Brain microvascular endothelial cell (primary cell): ENCODE measurements around the gene SNX6.
"Not testable (repeated sequence)": the region's sequence is repeated elsewhere in the genome, so short reads cannot be mapped to it uniquely, and the experiment has no call there.

Experiments
- DNase-seq: peaks from one replicate; pipeline ENCODE4 v3.0.0-alpha.2; 2020
- H3K27ac ChIP-seq: fragments of 250-450 bp; sonication (Bioruptor Pico); 2 replicates; pipeline ENCODE4 v1.5.1; 2020; ENCODE audit warnings: mild to moderate bottlenecking, moderate library complexity
- H3K27me3 ChIP-seq: fragments of 250-450 bp; sonication (Bioruptor Pico); replicated peaks from 2 replicates; pipeline ENCODE4 v1.5.1; 2020; ENCODE audit warnings: mild to moderate bottlenecking
- H3K36me3 ChIP-seq: fragments of 250-450 bp; sonication (Bioruptor Pico); replicated peaks from 2 replicates; pipeline ENCODE4 v1.5.1; 2020; ENCODE audit warnings: mild to moderate bottlenecking
- H3K4me3 ChIP-seq: 2 replicates; pipeline ENCODE4 v1.5.1; 2011; ENCODE audit warnings: low read depth, mild to moderate bottlenecking, control low read depth, low read length, moderate library complexity
- CTCF ChIP-seq: IDR thresholded peaks from 2 replicates; pipeline ENCODE4 v1.5.1; 2011; ENCODE audit warnings: low read depth, mild to moderate bottlenecking, moderate library complexity, low read length, control low read depth, inconsistent platforms; ENCODE audit errors: missing control alignments
- in situ Hi-C: cut with HindIII; loops from 2 replicates; pipeline ENCODE4 v1.10.0; 2017; ENCODE audit warnings: low sequenced_read_pairs, low pct_ligation_motif_present

SNX6 gene

GRCh38 chr14:34538871-34539406 lies 91.0 kb downstream of the SNX6 start:
- in situ Hi-C loops, result no loop called here
- Histone ChIP-seq H3K27ac (peak overlapping the region; percentile 90), H3K36me3 (peaks cover 4% of the 10 kb centered on the region), H3K27me3 (no peaks in the 10 kb centered on the region), H3K4me3 (peak overlapping the region; percentile 98)
- DNase-seq, result no peak
- TF ChIP-seq CTCF, result no peak

- Histone ChIP-seq H3K4me3 (peak overlapping the region; percentile 98), H3K27ac (peak overlapping the region; percentile 90)
- H3K27me3 ChIP-seq, H3K36me3 ChIP-seq, in situ Hi-C loops, DNase-seq: not testable (repeated sequence)
Observed at GRCh38 chr14:34538096-34538495, 91.9 kb downstream of the SNX6 start.

DNA sequence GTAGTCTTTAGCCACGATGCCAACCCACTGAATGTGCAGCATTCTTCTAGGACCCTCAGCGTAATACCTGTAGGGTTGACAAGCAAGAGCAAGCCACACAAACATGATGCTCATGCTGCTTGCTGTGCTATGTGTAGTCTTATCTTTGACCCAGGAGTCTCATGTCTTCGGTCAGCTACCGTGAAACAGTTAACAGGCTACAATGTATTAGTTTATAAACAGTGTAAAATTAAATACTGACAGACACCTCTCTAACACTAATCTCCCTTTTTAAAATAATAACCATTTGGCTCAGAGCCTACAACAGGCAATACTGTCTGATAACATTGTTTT lies 92.3 kb downstream of the SNX6 start:
- Histone ChIP-seq H3K27me3 (no peaks in the 10 kb centered on the region), H3K27ac (peak overlapping the region; percentile 90), H3K36me3 (peaks cover 12% of the 10 kb centered on the region), H3K4me3 (no peak overlapping the region)
- TF ChIP-seq CTCF, result no peak
- in situ Hi-C loops, result no loop called here
- DNase-seq, result no peak

GRCh38 chr14:34536951-34537676 lies 92.8 kb downstream of the SNX6 start:
- DNase-seq, result peak; percentile 89
- Histone ChIP-seq H3K4me3 (no peak overlapping the region), H3K27me3 (no peaks in the 10 kb centered on the region), H3K27ac (peak overlapping the region; percentile 90), H3K36me3 (peaks cover 12% of the 10 kb centered on the region)
- no peak for TF ChIP-seq CTCF
- in situ Hi-C loops, result no loop called here

- H3K4me3 ChIP-seq, result no peak overlapping the region
- in situ Hi-C loops, result no loop called here
- DNase-seq, result no peak
- H3K27me3 ChIP-seq, result no peaks in the 10 kb centered on the region
- peaks cover 55% of the 10 kb centered on the region for H3K36me3 ChIP-seq
- no peak overlapping the region for H3K27ac ChIP-seq
- TF ChIP-seq CTCF, result no peak
Observed at GRCh38 chr14:34527591-34527990, 102.4 kb downstream of the SNX6 start.

GRCh38 chr14:34524216-34524615 lies 105.7 kb downstream of the SNX6 start:
- H3K27me3 ChIP-seq, H3K27ac ChIP-seq, DNase-seq, H3K4me3 ChIP-seq, in situ Hi-C loops: not testable (repeated sequence)
- peaks cover 54% of the 10 kb centered on the region for H3K36me3 ChIP-seq

DNA sequence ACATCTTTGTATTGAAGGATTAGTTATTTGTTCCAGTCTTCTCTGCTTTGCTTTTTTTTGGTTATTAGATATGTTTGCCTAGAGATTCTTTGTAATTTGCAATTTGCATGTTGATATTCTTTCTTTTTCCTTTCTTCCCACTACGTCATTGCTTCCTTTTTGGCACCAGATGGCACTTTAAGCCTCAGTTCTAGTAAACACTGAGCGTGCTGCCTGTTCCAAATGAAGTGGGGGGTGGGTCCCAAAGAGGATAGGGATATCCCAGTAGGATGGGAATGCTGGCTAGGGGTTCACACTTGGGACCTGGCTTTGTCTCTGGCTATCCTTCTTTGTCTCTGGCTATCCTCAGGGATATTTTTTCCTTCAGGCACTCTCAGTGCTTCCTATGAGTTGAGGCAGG lies 107.5 kb downstream of the SNX6 start:
- Histone ChIP-seq H3K27me3 (no peaks in the 10 kb centered on the region), H3K4me3 (no peak overlapping the region), H3K36me3 (peaks cover 55% of the 10 kb centered on the region), H3K27ac (no peak overlapping the region)
- in situ Hi-C loops, result no loop called here
- TF ChIP-seq CTCF, result no peak
- no peak for DNase-seq

GRCh38 chr14:34521071-34521470 lies 108.9 kb downstream of the SNX6 start:
- H3K27me3 ChIP-seq, H3K27ac ChIP-seq, in situ Hi-C loops, H3K4me3 ChIP-seq, DNase-seq: not testable (repeated sequence)
- peaks cover 46% of the 10 kb centered on the region for H3K36me3 ChIP-seq

GRCh38 chr14:34520304-34520970 lies 109.5 kb downstream of the SNX6 start:
- in situ Hi-C loops, result not testable (repeated sequence)
- peaks cover 44% of the 10 kb centered on the region for H3K36me3 ChIP-seq

More at GRCh38 chr14:34520304-34520970, 109.5 kb downstream of the SNX6 start:
- not testable (repeated sequence) for H3K27ac ChIP-seq, DNase-seq, H3K27me3 ChIP-seq, H3K4me3 ChIP-seq
